ENCODE measurements around the gene IFT27. TPM values are rescaled to one million over a fixed set of nuclear protein-coding genes. Genes with fewer than 3 reads are reported as not detected.
A peak's percentile ranks its signal among the peaks of the same experiment; 100 is the strongest.

IFT27 gene
- total RNA-seq, 1 experiment from 2014 or later = 19.9 TPM

- peak overlapping the region; percentile 37 for H3K9ac ChIP-seq (ENCODE audit: low read length)
- intact Hi-C loops (cut with micrococcal nuclease) = loop anchor here (10.0 kb wide), 1 partner anchor 132 kb away; no protein-coding TSS in a partner anchor
- POLR2A ChIA-PET (ENCODE audit: unreplicated experiment) = interaction anchor here (0.9 kb wide), 1 partner anchor 247 kb away, joined by 4 read pairs; the partner anchor contains the start of gene EIF3D
These were observed 803 bp upstream of the IFT27 start for GRCh38 chr22:36776722-36777121.

GRCh38 chr22:36775586-36775963 is 344 bp downstream of the IFT27 start:
- H2AFZ ChIP-seq (ENCODE audit: low read length) = peak overlapping the region; percentile 80
- no peaks in the 10 kb centered on the region for H3K27me3 ChIP-seq (ENCODE audit: low read length)
- H3K4me1 ChIP-seq (ENCODE audit: insufficient read depth, low read length) = peaks cover 13% of the 10 kb centered on the region; the same call in 1 of the 2 replicates
- BruUV-seq (replicated peaks) = no TSS peak
- H4K20me1 ChIP-seq (ENCODE audit: low read length) = no peaks in the 10 kb centered on the region
- POLR2A ChIA-PET (ENCODE audit: unreplicated experiment) = interaction anchor here (0.6 to 0.9 kb wide), 4 partner anchors 65 to 246 kb away, joined by 3 to 4 read pairs (median 4); partner anchors contain the start of gene EIF3D
- CTCF ChIA-PET = interaction anchor here (1.2 to 1.8 kb wide), 3 partner anchors 19 to 229 kb away, joined by 5 to 12 read pairs (median 9); no protein-coding TSS in a partner anchor
- peaks cover 5% of the 10 kb centered on the region; the same call in 1 of the 2 replicates for H3K79me2 ChIP-seq (ENCODE audit: low read length)
- ATAC-seq = peak; percentile 3
- peak; percentile 7 for DNase-seq
- no peaks in the 10 kb centered on the region for H3K36me3 ChIP-seq (ENCODE audit: low read depth, low read length)
- H3K9me2 ChIP-seq (replicated peaks; ENCODE audit: low read length) = no peaks in the 10 kb centered on the region
- H3F3A ChIP-seq (ENCODE audit: low read length, unreplicated experiment) = no peaks in the 10 kb centered on the region
- no peaks in the 10 kb centered on the region for H3K9me3 ChIP-seq (ENCODE audit: low read length)
- TF ChIP-seq EZH2phosphoT487 (IDR thresholded peaks at IDR 0.05; ENCODE audit: borderline replicate concordance, low read length) (no peak), CTCF (conservative IDR thresholded peaks at IDR 0.05; ENCODE audit: low read depth, low read length) (no peak), EZH2 (IDR thresholded peaks at IDR 0.05; ENCODE audit: low read length, unreplicated experiment) (no peak)
- intact Hi-C loops (cut with micrococcal nuclease) = loop anchor here (10.0 kb wide), 1 partner anchor 131 kb away; no protein-coding TSS in a partner anchor
- H3K27ac ChIP-seq (ENCODE audit: low read length) = no peak overlapping the region
- peak overlapping the region; percentile 98 for H3K4me2 ChIP-seq (ENCODE audit: low read length)
- H3K4me3 ChIP-seq (ENCODE audit: low read length) = peak overlapping the region; percentile 88
- peak overlapping the region; percentile 64 for H3K9ac ChIP-seq (ENCODE audit: low read length)

More at GRCh38 chr22:36776722-36777121, 803 bp upstream of the IFT27 start:
- no peak overlapping the region for H3K27ac ChIP-seq (ENCODE audit: low read length)
- peaks cover 5% of the 10 kb centered on the region; the same call in 1 of the 2 replicates for H3K79me2 ChIP-seq (ENCODE audit: low read length)
- no peaks in the 10 kb centered on the region for H3K9me2 ChIP-seq (replicated peaks; ENCODE audit: low read length)
- H3K27me3 ChIP-seq (ENCODE audit: low read length) = no peaks in the 10 kb centered on the region
- no peaks in the 10 kb centered on the region for H3K9me3 ChIP-seq (ENCODE audit: low read length)
- TSS peak; percentile 32 for BruUV-seq (replicated peaks)
- H3K4me1 ChIP-seq (ENCODE audit: insufficient read depth, low read length) = peaks cover 16% of the 10 kb centered on the region
- TF ChIP-seq EZH2 (IDR thresholded peaks at IDR 0.05; ENCODE audit: low read length, unreplicated experiment) = no peak
- TF ChIP-seq CTCF (conservative IDR thresholded peaks at IDR 0.05; ENCODE audit: low read depth, low read length) = no peak
- no peak for TF ChIP-seq EZH2phosphoT487 (IDR thresholded peaks at IDR 0.05; ENCODE audit: borderline replicate concordance, low read length)
- H3K4me3 ChIP-seq (ENCODE audit: low read length) = peak overlapping the region; percentile 47
- peak overlapping the region; percentile 72 for H3K4me2 ChIP-seq (ENCODE audit: low read length)
- H4K20me1 ChIP-seq (ENCODE audit: low read length) = no peaks in the 10 kb centered on the region
- no peak for DNase-seq
- no peaks in the 10 kb centered on the region for H3K36me3 ChIP-seq (ENCODE audit: low read depth, low read length)
- CTCF ChIA-PET = interaction anchor here (1.2 to 1.8 kb wide), 2 partner anchors 20 to 80 kb away, joined by 5 to 9 read pairs; no protein-coding TSS in a partner anchor
- no peak for ATAC-seq
- peak overlapping the region; percentile 74 for H2AFZ ChIP-seq (ENCODE audit: low read length)
- H3F3A ChIP-seq (ENCODE audit: low read length, unreplicated experiment) = no peaks in the 10 kb centered on the region

- no peaks in the 10 kb centered on the region for H3K9me2 ChIP-seq (replicated peaks; ENCODE audit: low read length)
- no peaks in the 10 kb centered on the region for H4K20me1 ChIP-seq (ENCODE audit: low read length)
- no TSS peak for BruUV-seq (replicated peaks)
- H3K79me2 ChIP-seq (ENCODE audit: low read length) = peaks cover 5% of the 10 kb centered on the region; the same call in 1 of the 2 replicates
- H3K9ac ChIP-seq (ENCODE audit: low read length) = no peak overlapping the region
- ChIA-PET POLR2A (ENCODE audit: unreplicated experiment) (interaction anchor here (0.7 kb wide), 1 partner anchor 227 kb away, joined by 6 read pairs; no protein-coding TSS in a partner anchor), CTCF (interaction anchor here (0.6 to 1.2 kb wide), 6 partner anchors 17 to 232 kb away, joined by 3 to 11 read pairs (median 4); no protein-coding TSS in a partner anchor)
- H3K27ac ChIP-seq (ENCODE audit: low read length) = no peak overlapping the region
- no peak overlapping the region for H3K4me2 ChIP-seq (ENCODE audit: low read length)
- H3K9me3 ChIP-seq (ENCODE audit: low read length) = no peaks in the 10 kb centered on the region
- H3K27me3 ChIP-seq (ENCODE audit: low read length) = no peaks in the 10 kb centered on the region
- no peak overlapping the region for H3K4me3 ChIP-seq (ENCODE audit: low read length)
- peaks cover 13% of the 10 kb centered on the region; the same call in 1 of the 2 replicates for H3K4me1 ChIP-seq (ENCODE audit: insufficient read depth, low read length)
- no peaks in the 10 kb centered on the region for H3F3A ChIP-seq (ENCODE audit: low read length, unreplicated experiment)
- no peak overlapping the region for H2AFZ ChIP-seq (ENCODE audit: low read length)
- intact Hi-C loops (cut with micrococcal nuclease) = loop anchor here (1.0 to 10.0 kb wide), 3 partner anchors 129 to 232 kb away; no protein-coding TSS in a partner anchor
- no peak for TF ChIP-seq EZH2 (IDR thresholded peaks at IDR 0.05; ENCODE audit: low read length, unreplicated experiment)
- TF ChIP-seq CTCF (conservative IDR thresholded peaks at IDR 0.05; ENCODE audit: low read depth, low read length) = peak; percentile 69
- no peaks in the 10 kb centered on the region for H3K36me3 ChIP-seq (ENCODE audit: low read depth, low read length)
- ATAC-seq (no peak), DNase-seq (peak; percentile 66)
These were observed 2.0 kb downstream of the IFT27 start for GRCh38 chr22:36773935-36774334.
